HCEC 1CT (cell line): ENCODE data around the gene CDH4.
A peak's percentile ranks its signal among the peaks of the same experiment; 100 is the strongest.

ENCODE experiments used
- DNase-seq: peaks from one replicate; pipeline ENCODE4 v3.0.0-alpha.2; 2017

The CDH4 gene

DNA sequence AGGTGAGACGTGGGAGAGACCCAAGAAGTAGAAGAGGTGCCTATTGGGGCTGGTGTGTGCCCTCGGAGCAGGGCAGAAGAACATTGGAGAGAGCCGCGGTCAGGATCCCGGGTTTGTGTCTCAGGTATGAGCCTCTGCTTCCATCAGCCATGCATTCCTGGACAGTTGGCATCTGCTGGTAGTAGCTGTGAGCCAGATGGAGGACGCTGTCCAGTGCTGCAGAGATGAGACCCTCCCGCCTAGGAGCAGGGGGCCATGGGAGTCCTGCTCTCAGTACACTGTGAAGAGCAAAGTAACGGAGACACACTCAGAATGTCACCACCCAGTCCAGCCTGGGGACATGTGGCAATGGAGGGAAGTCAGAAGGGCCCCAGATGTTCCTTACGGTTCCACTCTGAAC is 108.2 kb downstream of the CDH4 start:
- DNase-seq = no peak

DNA sequence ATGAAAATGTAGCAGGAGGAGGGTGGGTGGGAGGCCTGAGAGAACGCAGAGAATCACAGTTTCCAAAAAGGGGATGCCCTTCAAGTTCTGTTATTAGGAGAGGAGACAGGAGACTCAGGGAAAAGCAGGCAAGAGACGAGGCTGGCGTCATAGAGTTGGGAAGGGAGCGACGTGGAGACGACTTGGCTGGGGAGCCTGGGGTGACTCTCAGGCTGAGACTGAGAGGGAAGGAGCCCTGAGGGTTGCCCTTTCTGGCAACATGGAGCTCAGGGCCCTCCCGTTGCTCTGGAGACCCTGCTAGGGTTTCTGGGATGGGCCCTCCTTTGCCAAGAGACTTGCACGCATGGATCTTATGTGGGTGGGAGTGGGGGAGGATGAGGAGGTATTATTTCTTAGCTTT is 108.9 kb downstream of the CDH4 start:
- no peak for DNase-seq

DNA sequence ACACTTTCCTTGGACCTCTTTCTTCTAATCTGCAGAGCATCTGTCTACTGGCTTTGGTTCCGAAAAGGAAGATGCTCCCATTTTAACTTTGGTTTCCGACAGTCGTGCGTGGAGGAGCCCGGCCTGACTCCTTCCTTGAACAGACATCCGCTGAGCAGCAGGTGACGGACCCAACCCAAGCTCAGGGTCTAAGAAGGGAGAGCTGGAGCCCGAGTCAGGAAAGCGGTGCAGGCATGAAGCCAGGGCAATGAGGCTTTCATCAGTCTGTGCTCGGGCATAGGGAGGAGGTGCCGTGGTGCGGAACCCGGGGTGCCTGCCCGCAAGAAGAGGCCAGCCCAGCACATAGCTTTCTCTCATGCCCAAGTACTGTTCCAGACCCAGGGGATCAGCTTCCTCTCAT is 109.4 kb downstream of the CDH4 start:
- no peak for DNase-seq

- no peak for DNase-seq
Observed at GRCh38 chr20:61364147-61364546, 112.1 kb downstream of the CDH4 start.

- DNase-seq = no peak
Observed at GRCh38 chr20:61366914-61367313, 114.9 kb downstream of the CDH4 start.

GRCh38 chr20:61369731-61370520 is 117.9 kb downstream of the CDH4 start:
- DNase-seq = no peak

GRCh38 chr20:61370841-61371303 is 118.8 kb downstream of the CDH4 start:
- no peak for DNase-seq

DNA sequence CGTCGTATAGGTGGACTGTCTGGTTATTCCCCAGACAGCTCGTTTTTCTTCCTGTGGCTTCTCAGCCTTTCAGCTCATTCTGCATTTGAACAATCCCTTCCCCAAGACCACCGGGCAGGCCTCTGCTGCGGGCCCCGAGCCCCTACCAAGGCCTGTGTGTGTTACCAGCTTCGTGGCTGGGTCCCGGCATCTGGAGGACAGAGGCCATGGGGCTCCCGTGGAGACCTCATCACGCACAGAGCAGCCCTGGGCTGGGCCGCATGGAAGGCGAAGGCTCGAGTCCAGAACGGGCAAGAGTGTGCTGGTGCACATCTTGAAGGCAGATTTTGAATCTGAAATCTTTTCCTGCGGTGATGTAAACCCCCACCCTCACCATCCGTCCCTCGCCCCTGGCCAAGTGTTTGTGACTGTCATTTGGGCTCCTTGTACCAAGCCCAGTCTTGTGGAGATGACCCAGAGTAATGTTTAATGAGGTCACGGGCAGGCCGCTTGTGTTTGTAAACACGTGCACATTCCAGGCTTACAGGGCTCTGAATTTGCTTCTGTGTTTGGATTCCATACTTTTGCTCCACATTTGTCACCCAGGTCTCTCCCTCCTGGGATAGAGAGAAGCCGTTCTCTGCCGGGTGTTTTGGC is 119.6 kb downstream of the CDH4 start:
- DNase-seq = no peak

DNA sequence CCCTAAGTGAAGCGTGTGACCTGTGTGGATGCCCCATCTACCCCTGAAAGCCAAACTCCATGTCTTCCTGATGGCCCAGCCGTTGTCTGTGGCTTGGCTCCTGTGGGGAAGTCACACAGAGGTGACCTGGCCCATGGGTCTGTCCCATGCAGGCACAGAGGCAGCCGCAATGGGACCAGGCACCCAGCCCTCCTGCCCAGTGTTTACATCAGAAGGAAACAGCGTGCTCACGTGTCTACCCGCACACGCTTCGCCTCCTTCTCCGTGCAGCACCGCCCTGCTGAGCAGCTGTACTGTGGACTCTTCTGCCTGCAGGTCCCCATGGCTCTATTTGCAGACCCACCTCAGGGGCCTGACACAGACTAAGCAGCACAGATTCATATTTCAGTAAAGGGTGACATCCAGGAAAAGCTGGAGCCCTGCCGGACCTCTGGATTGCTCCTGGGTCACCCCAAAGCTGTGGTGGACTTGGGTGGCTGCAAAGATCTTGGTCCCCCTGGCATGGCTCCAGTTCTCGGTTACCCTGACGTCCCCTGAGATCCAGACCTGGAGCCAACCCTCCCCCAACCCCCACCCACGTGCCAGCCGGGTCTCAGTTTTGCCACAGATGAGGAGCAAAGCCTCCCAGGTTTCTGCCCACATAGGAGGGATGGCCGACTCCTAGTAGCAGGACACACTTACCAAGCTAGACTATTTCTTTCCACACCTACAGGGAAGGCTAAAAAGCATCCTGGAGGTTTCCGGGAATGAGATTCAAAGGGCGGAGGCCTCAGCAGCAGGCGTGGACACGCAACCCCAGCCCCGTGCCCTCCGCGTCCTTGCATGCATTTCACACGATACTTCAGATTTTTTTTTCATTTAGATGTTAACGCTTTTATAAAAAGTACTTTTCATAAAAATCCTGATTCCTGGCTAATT is 120.3 kb downstream of the CDH4 start:
- no peak for DNase-seq

GRCh38 chr20:61373055-61373399 is 121.0 kb downstream of the CDH4 start:
- no peak for DNase-seq

- DNase-seq = no peak
Observed at GRCh38 chr20:61373956-61374545, 122.0 kb downstream of the CDH4 start.

DNA sequence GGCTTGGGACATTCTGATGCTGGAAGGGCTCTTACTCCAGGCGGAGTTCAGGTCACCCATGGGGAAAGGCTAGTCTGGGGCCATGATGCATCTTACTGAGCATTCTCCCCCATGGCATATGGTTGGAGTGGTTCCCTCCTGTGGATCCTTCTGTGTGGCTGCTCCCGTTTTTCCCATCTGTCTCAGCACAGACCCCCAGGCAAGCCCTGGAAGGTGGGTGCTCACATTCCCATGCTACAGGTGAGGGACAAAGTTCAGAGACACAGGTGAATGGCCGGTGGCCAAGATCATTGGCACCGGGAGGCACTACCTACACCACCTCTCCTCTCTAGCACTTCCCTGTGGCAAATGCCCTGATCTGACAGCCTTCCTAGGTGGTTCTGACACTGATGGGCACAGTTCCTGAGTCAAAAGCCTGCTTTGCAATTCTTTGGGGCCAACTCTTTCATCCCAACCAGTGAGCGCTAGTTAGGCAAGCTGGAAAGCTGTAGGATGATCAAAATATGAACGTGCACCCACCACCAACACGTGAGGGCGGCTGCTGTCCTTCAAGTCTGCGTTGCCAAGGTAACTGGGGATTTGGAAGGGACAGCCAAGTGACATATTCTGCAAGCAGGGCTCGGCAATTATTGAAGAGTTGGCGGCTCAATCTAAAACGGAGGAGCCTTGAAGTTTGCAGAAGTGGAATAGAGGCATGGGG is 124.6 kb downstream of the CDH4 start:
- no peak for DNase-seq

DNA sequence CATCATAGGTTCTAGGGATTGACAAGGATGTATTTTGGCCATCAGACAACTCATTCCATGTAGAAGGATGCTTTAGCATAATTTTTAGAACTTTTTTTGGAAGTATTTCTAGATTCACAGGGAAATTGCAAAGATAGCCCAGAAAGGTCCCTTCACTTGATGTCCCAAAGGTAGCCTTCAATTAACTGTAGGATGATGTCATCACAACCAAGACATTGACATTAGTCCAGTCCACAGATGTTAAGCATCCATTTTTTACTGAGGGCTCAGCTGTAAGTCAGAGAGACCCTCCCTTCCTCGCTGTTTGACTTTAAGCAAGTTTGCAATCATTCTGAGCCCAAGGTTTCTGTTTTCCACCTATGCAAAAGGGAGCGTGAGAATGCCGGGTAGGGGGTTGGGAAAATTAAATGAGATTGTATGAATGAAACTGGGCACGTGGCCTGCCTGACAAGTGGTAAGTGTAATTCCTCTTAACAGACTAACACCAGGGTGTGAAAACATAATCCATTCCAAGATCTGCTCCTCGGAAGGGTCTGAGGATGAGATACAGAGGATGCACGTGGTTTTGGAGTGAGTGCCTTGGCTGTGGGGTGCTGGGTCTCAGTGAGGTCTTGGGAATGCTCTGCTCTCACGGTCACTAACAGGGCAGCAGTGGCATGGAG is 126.8 kb downstream of the CDH4 start:
- DNase-seq = no peak

DNA sequence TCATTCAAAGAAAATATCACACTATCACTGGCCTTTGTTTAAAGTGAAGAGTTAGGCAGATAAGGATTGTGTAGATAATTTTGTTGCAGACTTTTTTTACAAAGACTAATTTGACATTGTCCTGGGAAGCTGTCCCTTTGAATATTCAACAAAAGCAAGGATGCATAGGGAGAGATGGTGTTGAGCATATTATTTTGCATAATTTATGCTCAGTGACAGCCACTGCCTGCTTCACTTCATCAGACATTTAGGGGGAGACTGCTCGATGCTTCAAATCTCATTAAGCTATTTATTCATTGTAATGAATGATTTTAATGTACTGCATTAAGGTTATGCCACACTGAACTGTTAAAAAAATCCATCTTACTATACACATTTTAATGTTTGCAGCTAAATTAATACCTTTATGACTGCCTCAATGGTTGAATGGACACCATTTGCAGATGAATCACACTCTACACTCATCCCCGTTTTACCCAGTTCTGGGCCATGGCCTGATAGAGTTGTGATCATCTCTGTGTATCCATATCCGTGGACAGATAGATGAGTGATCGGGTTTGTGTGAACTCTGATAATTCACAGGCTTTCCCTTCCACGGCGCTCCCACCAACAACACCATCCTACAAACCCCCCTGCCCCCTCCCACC is 128.0 kb downstream of the CDH4 start:
- no peak for DNase-seq

DNA sequence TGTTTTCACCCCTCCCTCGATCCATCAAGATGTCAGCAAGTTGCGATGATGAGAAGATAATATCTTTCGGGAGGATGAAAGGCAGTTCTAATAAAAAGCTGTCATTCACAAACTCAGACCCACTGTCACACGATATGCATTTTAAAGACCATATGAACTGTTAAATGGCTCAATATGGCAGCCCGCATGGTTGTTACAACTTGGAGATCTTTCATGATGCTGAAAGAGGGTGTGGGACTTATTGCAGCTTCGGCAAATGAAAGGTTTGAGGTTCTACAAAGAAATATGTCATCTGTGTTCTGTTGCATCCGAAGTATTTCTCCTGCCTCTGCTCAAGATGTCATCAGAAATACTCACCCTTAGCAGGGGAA is 128.5 kb downstream of the CDH4 start:
- no peak for DNase-seq

- no peak for DNase-seq
Observed at GRCh38 chr20:61382194-61382593, 130.1 kb downstream of the CDH4 start.

DNA sequence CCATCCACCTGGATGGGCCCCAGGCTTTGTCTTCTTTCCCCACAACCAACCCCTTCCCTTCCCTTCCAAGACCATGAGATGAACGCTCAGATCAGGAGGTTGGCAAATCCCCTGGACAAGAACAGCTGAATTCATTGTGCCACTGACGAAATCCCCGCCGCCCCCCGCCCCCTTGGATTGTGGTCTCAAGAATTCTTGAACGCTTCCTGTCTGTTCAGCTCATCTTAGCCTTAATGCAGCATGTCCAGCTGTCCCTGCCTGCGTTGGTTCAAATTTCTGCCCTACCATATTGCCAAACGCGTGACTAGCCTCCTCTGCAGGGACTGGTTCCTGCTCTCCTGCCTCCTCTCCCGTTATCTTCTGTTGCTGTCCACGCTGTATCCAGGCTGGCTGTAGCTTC is 133.2 kb downstream of the CDH4 start:
- no peak for DNase-seq

DNA sequence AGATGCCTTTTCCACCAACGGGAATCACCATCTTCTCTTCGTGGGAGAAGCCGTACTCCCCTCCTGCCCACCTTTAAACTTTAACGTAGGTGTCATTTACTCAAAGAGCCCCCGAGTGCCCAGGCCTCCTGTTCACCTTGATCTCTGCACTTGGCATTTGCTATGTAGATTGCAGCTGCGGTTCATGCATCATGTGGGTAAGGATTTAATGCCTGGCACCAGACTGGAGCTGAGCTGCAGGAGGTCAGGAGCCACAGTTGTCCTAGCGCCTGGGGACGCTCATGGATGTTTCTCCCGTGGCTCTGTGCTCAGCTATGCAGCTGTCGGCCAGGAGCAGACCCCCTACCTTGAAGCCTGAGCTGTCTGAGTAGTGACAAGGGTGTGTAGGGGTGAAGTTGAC is 133.7 kb downstream of the CDH4 start:
- no peak for DNase-seq

DNA sequence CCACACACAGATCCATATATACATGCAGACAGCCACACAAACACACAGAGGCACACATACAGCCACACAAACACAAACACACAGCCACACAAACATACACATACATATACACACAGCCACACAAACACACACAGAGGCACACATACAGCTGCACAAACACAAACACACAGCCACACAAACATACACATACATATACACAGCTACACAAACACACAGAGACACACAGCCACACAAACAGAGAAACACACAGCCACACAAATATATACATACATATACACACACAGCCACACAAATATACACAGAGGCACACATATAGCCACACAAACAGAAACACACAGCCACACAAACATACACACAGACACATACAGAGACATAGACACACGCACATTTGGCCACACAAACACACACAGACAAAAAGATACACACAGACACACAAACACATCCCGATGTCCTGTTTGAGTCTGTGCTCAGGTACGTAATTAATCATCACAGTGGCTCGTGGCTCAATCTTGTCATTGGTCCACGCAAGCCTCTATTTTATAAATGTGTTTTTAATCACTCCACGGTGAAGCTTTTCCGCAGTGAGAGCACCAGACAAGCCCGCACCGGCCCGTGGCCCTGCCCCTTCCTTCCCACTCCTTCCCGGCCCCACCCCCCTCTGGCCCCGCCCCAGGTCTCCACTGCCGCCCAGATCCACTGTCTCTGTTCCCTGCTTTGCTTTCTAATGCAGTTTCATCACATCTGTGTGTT is 135.3 kb downstream of the CDH4 start:
- DNase-seq = peak; percentile 54

- no peak for DNase-seq
Observed at GRCh38 chr20:61387954-61388348, 135.9 kb downstream of the CDH4 start.

GRCh38 chr20:61389077-61389476 is 137.0 kb downstream of the CDH4 start:
- no peak for DNase-seq
